ENCODE measurements around the gene HTR3A. TPM values are rescaled to one million over a fixed set of nuclear protein-coding genes. Genes with fewer than 3 reads are reported as not detected.

HTR3A gene
- total RNA-seq, result not detected

GRCh38 chr11:113974741-113975470 is at the start of gene HTR3A:
Gene HTR3A (plus strand): TSS chr11:113975108. CDS start chr11:113975326, 218 bp downstream.

Other genes starting within 250 kb of the HTR3A start
- gene ZW10, start 201.4 kb upstream of the HTR3A start, total RNA-seq, result 10 to 100 TPM; 21.0 to 26.6 TPM
- gene CLDN25, start 195.3 kb upstream of the HTR3A start, total RNA-seq, result not detected
- gene USP28, start 99.5 kb upstream of the HTR3A start, total RNA-seq, result 10 to 100 TPM; 25.1 to 38.0 TPM
- gene HTR3B, start 70.3 kb upstream of the HTR3A start, total RNA-seq, result not detected
- under 1 TPM; under 0.01 to 0.67 TPM for gene ZBTB16, start 84.6 kb downstream of the HTR3A start, total RNA-seq